GM18873 (cell line): ENCODE results near the gene TRPC4AP.

Experiments used
- ATAC-seq: cut with Tn5 transposase; IDR thresholded peaks from one replicate; pipeline ENCODE4 v1.9.1; 2021; ENCODE audit warnings: mild to moderate bottlenecking, moderate library complexity, moderate number of reproducible peaks; ENCODE audit not compliant: unreplicated experiment, low FRiP score

TRPC4AP gene

GRCh38 chr20:34990661-34991214 lies 101.9 kb downstream of the TRPC4AP start:
- no peak for ATAC-seq

- no peak for ATAC-seq
These were observed 102.4 kb downstream of the TRPC4AP start for GRCh38 chr20:34990231-34990630.

- ATAC-seq: no peak
These were observed 102.9 kb downstream of the TRPC4AP start for GRCh38 chr20:34989670-34990069.

GRCh38 chr20:34989118-34989517 lies 103.5 kb downstream of the TRPC4AP start:
- no peak for ATAC-seq

GRCh38 chr20:34988191-34988540 lies 104.4 kb downstream of the TRPC4AP start:
- ATAC-seq: no peak

- no peak for ATAC-seq
These were observed 105.1 kb downstream of the TRPC4AP start for GRCh38 chr20:34987288-34988190.

GRCh38 chr20:34986311-34987287 lies 106.0 kb downstream of the TRPC4AP start:
- ATAC-seq: no peak

- ATAC-seq: no peak
These were observed 106.9 kb downstream of the TRPC4AP start for GRCh38 chr20:34985461-34986310.

GRCh38 chr20:34984756-34985261 lies 107.8 kb downstream of the TRPC4AP start:
- no peak for ATAC-seq

GRCh38 chr20:34983995-34984735 lies 108.4 kb downstream of the TRPC4AP start:
- ATAC-seq: no peak

- no peak for ATAC-seq
These were observed 109.4 kb downstream of the TRPC4AP start for GRCh38 chr20:34983089-34983820.

GRCh38 chr20:34982270-34983088 lies 110.1 kb downstream of the TRPC4AP start:
- no peak for ATAC-seq

GRCh38 chr20:34980543-34981233 lies 111.9 kb downstream of the TRPC4AP start:
- ATAC-seq: no peak

GRCh38 chr20:34979366-34980153 lies 113.0 kb downstream of the TRPC4AP start:
- no peak for ATAC-seq

- ATAC-seq: no peak
These were observed 114.4 kb downstream of the TRPC4AP start for GRCh38 chr20:34978092-34978744.
